Sigmoid colon (tissue), 7 donors: ENCODE results near the gene ZNF2. TPM values are rescaled to one million over a fixed set of nuclear protein-coding genes. Genes with fewer than 3 reads are reported as not detected.

Experiments used
- DNase-seq: peaks from one replicate; pipeline ENCODE4 v3.0.0-alpha.2; 2019
- H3K27ac ChIP-seq, 4 donors: fragments of 200-600 bp; sonication (generic); one replicate each; pipeline ENCODE4 v1.5.1; 2016 to 2019; ENCODE audit warnings: mild to moderate bottlenecking in 1 of 4
- H3K27me3 ChIP-seq, 3 donors: fragments of 200-600 bp; sonication (generic); one replicate each; pipeline ENCODE4 v1.5.1; 2019; ENCODE audit warnings: mild to moderate bottlenecking in 1 of 3
- H3K36me3 ChIP-seq, 4 donors: fragments of 200-600 bp; sonication (generic); one replicate each; pipeline ENCODE4 v1.5.1; 2016 to 2019
- H3K4me1 ChIP-seq, 4 donors: fragments of 200-600 bp; sonication (generic); one replicate each; pipeline ENCODE4 v1.5.1; 2017 to 2019
- H3K4me3 ChIP-seq, 4 donors: fragments of 200-600 bp; sonication (generic); one replicate each; pipeline ENCODE4 v1.5.1; 2017 to 2019; ENCODE audit warnings: mild to moderate bottlenecking in 2 of 4, moderate library complexity in 1 of 4
- H3K9me3 ChIP-seq, 4 donors: fragments of 200-600 bp in 3 of 4; sonication (generic) in 3 of 4; one replicate each; pipeline versions ENCODE4 v1.5.1 to v1.6.1; 2013 to 2019
- CTCF ChIP-seq, 4 experiments: fragments of 450-650 bp in 3 of 4; fragments of 200-600 bp in 1 of 4; IDR thresholded peaks; one replicate each; pipeline ENCODE4 v1.5.1; 2016 to 2019; ENCODE audit warnings: antibody characterized with exemption in 4 of 4, mild to moderate bottlenecking in 3 of 4, moderate library complexity in 2 of 4
- EP300 ChIP-seq, 4 donors: sonication (generic); formaldehyde crosslinking; IDR thresholded peaks; one replicate each; pipeline ENCODE4 v1.6.1; 2017; ENCODE audit warnings: antibody characterized with exemption in 4 of 4
- POLR2A ChIP-seq, 2 donors: fragments of 450-650 bp; IDR thresholded peaks; one replicate each; pipeline ENCODE4 v1.6.1; 2016; ENCODE audit warnings: antibody characterized with exemption in 2 of 2, mild to moderate bottlenecking in 2 of 2, moderate library complexity in 2 of 2
- POLR2AphosphoS5 ChIP-seq, 4 donors: sonication (generic); formaldehyde crosslinking; IDR thresholded peaks; one replicate each; pipeline ENCODE4 v1.6.1; 2017; ENCODE audit warnings: antibody characterized with exemption in 4 of 4
- WGBS, 2 donors: extraction: QIAGEN DNeasy Blood & Tissue Kit; methylation state at CpG; one replicate each; pipeline ENCODE4 v1.1.7; 2013; 5-methylcytosine and 5-hydroxymethylcytosine counted together
- intact Hi-C: fragments of 100-400 bp; cut with DNase I; formaldehyde crosslinking; loops from one replicate; pipeline ENCODE4 v1.15.1; 2023
- polyA plus RNA-seq, 3 donors: library from polyadenylated mRNA; stranded (reverse); fragments of 200-250 nt; gene quantifications; one replicate each; pipeline ENCODE4 v1.2.3, GENCODE V29; 2013
- total RNA-seq, 4 donors: library from RNA; depleted of rRNA; stranded (reverse); fragments of >200 nt; gene quantifications; one replicate each; pipeline ENCODE4 v1.1.0, GENCODE V29; 2016
- donor health status: healthy with polysubstance abuse.
- donor health status: Bipolar disorder and iron deficiency.
- donor health status: healthy.

Gene ZNF2
- total and polyA plus RNA-seq, 7 donors, result 1.6 to 5.8 (median 2.8) TPM; not detected in 1

GRCh38 chr2:95171902-95172301, 6.3 kb downstream of the ZNF2 start:
- Histone ChIP-seq H3K4me1 (peaks cover 0 to 2% (median under 1%) of the 10 kb centered on the region in 4 donors), H3K9me3 (no peaks in the 10 kb centered on the region), H3K27ac (no peak overlapping the region), H3K4me3 (no peak overlapping the region), H3K36me3 (peaks cover 0 to 9% (median 2%) of the 10 kb centered on the region in 4 donors), H3K27me3 (no peaks in the 10 kb centered on the region)
- no peak for TF ChIP-seq POLR2A (IDR thresholded peaks at IDR 0.05)
- no peak for TF ChIP-seq CTCF (IDR thresholded peaks at IDR 0.05)
- no peak for TF ChIP-seq EP300 (IDR thresholded peaks at IDR 0.05)
- TF ChIP-seq POLR2AphosphoS5 (IDR thresholded peaks at IDR 0.05), result no peak
- intact Hi-C loops, result no loop called here
- WGBS, 2 donors, result 81 to 88% methylated on average over 7 of the region's 7 CpGs
- no peak for DNase-seq

- H3K27ac ChIP-seq, result no peak overlapping the region
- no peak for DNase-seq
- WGBS, 2 donors, result 89 to 92% methylated on average over 2 of the region's 2 CpGs
- no peaks in the 10 kb centered on the region for H3K27me3 ChIP-seq
- intact Hi-C loops, result no loop called here
- no peaks in the 10 kb centered on the region for H3K9me3 ChIP-seq
- H3K4me1 ChIP-seq, result no peaks in the 10 kb centered on the region
- TF ChIP-seq POLR2AphosphoS5 (IDR thresholded peaks at IDR 0.05), result no peak
- no peak for TF ChIP-seq CTCF (IDR thresholded peaks at IDR 0.05)
- no peak overlapping the region for H3K4me3 ChIP-seq
- peaks cover 0 to 26% (median 11%) of the 10 kb centered on the region in 4 donors for H3K36me3 ChIP-seq
Measured at GRCh38 chr2:95174031-95174542, 8.5 kb downstream of the ZNF2 start.

- DNase-seq, result no peak
- no peak overlapping the region for H3K27ac ChIP-seq
- intact Hi-C loops, result no loop called here
- WGBS, 2 donors, result 50 to 78% methylated on average over 7 of the region's 7 CpGs
- peaks cover 0 to 6% (median 0%) of the 10 kb centered on the region in 4 donors for H3K9me3 ChIP-seq
- no peak overlapping the region for H3K4me3 ChIP-seq
- TF ChIP-seq CTCF (IDR thresholded peaks at IDR 0.05), result no peak
- no peak for TF ChIP-seq POLR2AphosphoS5 (IDR thresholded peaks at IDR 0.05)
- no peak for TF ChIP-seq POLR2A (IDR thresholded peaks at IDR 0.05)
- TF ChIP-seq EP300 (IDR thresholded peaks at IDR 0.05), result no peak
- H3K4me1 ChIP-seq, result no peaks in the 10 kb centered on the region
- H3K27me3 ChIP-seq, result no peaks in the 10 kb centered on the region
- peaks cover 10 to 69% (median 39%) of the 10 kb centered on the region in 4 donors for H3K36me3 ChIP-seq
Measured at GRCh38 chr2:95179451-95179850, 13.8 kb downstream of the ZNF2 start.

GRCh38 chr2:95181774-95182173, 16.2 kb downstream of the ZNF2 start:
- H3K27ac ChIP-seq, result no peak overlapping the region
- H3K4me1 ChIP-seq, result no peaks in the 10 kb centered on the region
- DNase-seq, result no peak
- H3K27me3 ChIP-seq, result no peaks in the 10 kb centered on the region
- H3K9me3 ChIP-seq, result peaks cover 0 to 6% (median 0%) of the 10 kb centered on the region in 4 donors
- whole genome bisulfite sequencing, 2 donors, result 98% methylated on average over 18 of the region's 18 CpGs
- peaks cover 10 to 61% (median 38%) of the 10 kb centered on the region in 4 donors for H3K36me3 ChIP-seq
- H3K4me3 ChIP-seq, result no peak overlapping the region
- intact Hi-C loops, result no loop called here
- TF ChIP-seq POLR2AphosphoS5 (IDR thresholded peaks at IDR 0.05), result no peak
- TF ChIP-seq CTCF (IDR thresholded peaks at IDR 0.05), result no peak
- TF ChIP-seq POLR2A (IDR thresholded peaks at IDR 0.05), result no peak
- no peak for TF ChIP-seq EP300 (IDR thresholded peaks at IDR 0.05)

GRCh38 chr2:95185197-95185596, 19.6 kb downstream of the ZNF2 start:
- no peak for DNase-seq
- no peak overlapping the region for H3K27ac ChIP-seq
- no peak overlapping the region for H3K4me3 ChIP-seq
- H3K36me3 ChIP-seq, result peaks cover 10 to 32% (median 24%) of the 10 kb centered on the region in 4 donors
- no peaks in the 10 kb centered on the region for H3K4me1 ChIP-seq
- intact Hi-C loops, result no loop called here
- WGBS, 2 donors, result 98% methylated on average over 3 of the region's 3 CpGs
- TF ChIP-seq POLR2AphosphoS5 (IDR thresholded peaks at IDR 0.05) (no peak), CTCF (IDR thresholded peaks at IDR 0.05) (no peak), EP300 (IDR thresholded peaks at IDR 0.05) (no peak), POLR2A (IDR thresholded peaks at IDR 0.05) (no peak)
- H3K9me3 ChIP-seq, result peaks cover 0 to 6% (median 0%) of the 10 kb centered on the region in 4 donors
- no peaks in the 10 kb centered on the region for H3K27me3 ChIP-seq
